Measurements from ENCODE around the gene CXCR5.

CXCR5 gene

DNA sequence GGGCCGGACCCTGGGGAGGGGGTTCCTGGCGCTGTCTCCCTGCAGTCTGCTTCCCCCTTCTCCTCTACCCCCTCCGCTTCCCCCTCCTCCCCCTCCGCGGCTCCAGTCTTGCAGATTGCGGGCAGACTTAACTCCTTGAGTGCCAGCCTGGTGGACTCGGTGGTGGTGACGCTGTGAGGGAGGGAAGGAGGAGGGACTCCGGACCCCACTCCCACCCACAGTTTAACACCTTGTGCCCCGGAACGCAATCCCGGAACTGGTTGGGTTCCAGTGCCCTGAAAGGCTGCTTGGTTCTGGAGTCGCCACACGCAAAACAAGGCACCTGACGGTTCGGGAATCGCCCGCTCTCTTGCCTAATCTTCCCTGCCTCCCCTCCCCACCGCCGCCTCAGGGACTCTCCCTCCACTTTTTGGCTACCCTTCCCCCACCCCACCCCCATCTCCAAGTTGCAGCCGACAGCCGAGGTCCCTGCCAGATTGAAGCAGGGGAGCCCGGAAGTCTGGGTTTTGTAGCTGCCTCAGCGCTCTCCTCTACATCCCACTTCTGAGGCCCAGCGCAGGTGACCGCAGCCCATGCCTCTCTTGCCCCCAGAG, 45.9 kb downstream of the CXCR5 start:
- DNase-seq, result peak; percentile 67

DNA sequence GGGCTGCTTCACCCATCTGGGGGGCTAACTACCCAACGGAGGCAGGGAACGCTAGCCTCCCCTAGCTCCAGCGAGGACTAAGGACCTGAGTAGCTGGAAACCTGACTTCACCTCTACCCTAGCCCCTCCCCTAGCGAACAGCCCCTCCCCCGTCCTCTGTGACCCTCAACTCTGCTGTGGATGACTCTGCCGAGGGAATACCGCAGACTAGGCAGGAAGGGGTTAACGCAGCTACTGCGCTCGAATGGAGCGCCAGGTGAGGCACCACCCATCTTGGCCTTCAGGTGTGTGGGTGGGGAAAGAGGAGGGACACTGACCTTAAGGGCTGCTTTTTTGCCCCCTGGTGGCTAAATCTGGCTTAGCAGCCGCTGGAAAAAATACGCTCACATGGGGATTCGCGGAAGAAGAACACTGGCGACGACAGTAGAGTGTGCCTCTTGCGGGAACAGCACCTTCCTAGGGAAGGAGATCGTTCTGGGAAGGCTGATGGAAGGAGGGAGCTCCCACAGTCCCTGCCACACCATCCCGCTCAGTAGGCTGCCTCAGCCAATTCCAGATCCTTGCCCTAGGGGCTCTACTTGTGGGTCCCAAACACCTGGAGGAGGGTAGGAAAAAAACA, 46.5 kb downstream of the CXCR5 start:
- DNase-seq, result peak; percentile 91

DNA sequence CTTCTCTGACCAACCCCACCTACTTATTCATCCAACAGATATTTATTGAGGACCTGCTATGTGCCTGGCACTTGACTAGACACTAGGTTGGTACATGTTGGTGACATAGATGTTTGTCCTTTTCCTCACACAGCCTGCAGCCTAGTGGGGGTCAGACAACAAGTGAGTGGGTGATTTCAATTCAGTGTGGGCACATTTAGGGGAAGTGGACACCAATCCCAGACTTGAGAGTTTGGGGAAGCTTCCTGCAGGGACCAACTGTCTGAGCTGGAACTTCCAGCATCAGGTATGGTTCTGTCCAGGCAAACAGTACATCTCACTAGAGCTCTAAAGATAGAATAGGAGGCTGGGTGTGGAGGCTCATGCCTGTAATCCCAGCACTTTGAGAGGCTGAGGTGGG, 47.9 kb downstream of the CXCR5 start:
- no peak for DNase-seq

DNA sequence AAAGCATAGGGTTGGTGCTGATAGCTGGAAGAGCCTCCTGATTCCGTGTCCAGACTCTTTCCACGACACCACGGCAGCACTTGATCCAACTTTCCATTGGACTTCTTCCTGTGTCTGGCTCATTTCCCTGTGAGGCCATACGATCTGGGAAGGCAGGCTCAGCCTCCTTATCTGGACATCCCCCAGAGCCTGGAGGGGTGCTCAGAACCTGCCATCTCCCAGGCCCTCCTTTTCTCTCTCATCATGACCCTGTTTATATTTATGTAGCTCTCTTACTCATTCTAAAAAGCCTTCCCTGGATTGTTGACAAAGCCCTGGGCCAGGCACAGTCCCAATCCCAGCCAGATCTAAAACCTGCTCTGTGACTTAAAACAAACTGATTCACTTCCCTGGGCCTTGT, 49.8 kb downstream of the CXCR5 start:
- DNase-seq, result no peak

DNA sequence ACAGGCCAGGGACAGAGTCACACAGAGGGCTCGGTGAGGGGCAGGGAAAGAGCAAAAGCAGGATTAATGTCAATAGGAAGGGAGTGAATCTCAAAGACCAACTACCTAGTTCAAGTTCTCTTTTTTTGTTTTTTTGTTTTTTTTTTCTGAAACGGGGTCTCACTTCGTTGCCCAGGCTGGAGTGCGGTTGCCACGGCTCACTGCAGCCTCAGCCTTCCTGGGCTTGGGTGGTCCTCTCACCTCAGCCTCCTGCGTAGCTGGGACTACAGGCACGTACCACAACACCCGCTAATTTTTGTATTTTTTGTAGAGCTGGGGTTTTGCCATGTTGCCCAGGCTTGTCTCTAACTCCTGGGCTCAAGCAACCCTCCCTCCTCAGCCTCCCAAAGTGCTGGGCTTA, 51.7 kb downstream of the CXCR5 start:
- DNase-seq, result no peak

DNA sequence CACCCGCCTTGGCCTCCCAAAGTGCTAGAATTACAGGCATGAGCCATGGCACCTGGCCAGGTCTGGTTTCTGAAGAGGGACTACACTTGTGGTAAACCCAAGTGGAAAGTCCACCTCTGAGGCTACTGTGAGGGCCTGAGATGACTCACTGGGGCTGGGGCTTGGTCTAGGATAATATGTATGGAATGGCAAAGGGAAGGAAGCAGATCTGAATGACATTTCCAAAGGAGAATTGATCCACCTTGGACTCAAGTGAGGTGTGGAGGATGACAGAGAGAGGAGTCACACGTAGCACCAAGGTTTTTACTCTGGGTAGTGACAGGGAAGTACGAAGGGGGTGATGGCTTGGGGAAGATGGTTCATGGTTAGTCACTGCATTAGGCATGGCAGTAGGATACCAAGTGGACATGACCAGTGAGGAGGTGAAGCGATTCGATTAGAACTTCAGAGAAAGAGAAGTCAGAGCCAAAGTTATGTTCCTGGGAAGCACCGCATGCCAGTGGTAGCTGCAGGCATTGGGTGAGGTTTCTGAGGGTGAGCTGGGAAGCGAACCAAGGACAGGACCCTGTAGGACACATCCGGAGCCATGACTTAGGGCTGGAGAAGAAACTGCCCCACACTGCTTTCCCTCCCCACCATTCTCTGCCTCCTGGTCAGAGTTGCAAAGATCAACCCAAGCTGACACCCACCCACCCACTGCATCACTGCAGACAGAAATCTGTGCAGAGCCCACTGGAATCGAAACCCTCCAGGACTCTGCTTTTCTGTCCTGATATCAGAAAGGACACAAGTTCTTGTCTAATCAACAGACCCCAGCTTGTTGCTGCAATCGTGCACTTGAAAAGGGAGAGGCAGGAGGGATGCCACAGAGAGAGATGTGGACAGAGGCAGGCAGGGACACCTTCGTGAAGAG, 55.1 kb downstream of the CXCR5 start:
- DNase-seq, result no peak

DNA sequence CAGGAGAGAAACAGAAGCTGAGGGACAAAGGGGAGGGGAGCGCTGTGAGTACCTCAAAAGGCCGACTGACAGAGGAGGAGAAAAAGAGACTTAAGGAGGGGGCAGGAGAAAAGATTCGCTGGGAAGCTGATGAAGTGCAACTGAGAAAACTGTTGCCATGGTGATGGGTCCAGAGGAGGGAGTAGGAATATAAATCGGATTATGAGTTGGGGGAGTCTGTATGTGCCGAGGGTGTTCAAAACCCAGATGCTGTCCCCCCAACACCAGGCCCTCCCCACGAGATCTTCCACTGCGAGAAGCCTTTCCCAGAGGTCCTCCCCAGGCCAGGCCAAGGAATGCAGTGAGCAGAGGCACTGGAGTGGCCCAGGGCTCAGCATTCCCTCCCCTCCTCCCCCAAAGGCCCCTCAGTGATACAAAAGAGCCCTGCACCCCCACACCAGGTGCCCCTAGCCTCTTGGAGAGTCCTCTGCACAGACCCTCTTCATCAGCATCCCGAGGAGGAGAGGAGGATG, 55.8 kb downstream of the CXCR5 start:
- DNase-seq, result no peak

DNA sequence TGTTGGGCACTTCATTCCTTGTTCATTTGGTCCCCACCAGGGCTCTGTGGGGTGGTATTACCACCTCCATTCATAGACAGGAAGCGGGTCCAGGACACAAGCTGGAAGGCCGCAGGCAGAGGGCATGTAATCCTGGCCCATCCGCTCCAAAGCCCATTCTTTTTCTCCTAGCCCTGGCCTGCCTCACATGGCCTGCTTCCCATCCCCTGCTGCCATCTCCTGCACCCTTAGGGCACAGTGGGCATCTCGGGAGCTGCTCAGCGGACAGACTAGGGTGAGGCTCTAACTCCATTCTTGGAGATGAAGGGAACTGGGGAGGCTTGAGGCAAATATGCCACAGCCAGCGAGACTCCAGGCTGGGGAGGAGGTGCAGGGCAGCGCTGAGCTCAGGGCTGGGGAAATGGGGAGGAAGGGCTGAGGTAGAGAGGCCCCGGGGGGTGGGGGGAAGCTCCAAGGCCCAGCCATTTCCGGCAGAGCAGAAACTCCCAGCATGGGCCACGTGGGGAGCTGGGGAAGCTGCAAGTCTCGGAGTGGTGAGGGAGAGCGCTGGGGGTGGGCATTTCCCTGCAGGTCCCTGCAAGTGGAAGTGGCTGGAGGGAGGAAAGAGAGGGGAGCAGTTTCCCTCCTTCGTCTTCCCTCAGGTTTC, 56.4 kb downstream of the CXCR5 start:
- no peak for DNase-seq

DNA sequence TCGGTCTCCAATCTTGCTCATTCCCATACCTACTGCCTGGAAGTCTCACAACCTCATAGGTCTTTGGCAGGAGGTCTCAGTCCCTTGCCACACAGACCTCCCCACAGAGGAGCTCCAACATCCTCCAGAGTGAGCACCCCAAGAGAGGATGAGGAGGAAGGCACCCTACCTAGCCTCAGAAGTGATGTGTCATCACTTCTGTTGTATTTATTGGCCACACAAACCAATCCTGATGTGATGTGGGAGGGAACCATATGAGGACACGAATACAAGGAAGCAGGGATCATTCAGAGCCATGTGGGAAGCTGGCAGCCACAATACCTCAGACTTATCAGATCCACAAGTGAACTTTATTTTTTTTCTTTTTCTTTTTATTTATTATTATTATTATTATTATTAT, 63.4 kb downstream of the CXCR5 start:
- no peak for DNase-seq
